Measurements from ENCODE around the gene XKR8.

The XKR8 gene, protein sequence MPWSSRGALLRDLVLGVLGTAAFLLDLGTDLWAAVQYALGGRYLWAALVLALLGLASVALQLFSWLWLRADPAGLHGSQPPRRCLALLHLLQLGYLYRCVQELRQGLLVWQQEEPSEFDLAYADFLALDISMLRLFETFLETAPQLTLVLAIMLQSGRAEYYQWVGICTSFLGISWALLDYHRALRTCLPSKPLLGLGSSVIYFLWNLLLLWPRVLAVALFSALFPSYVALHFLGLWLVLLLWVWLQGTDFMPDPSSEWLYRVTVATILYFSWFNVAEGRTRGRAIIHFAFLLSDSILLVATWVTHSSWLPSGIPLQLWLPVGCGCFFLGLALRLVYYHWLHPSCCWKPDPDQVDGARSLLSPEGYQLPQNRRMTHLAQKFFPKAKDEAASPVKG

GRCh38 chr1:27959792-27960603 lies at the start of gene XKR8:
TSS of gene XKR8 (plus strand) at chr1:27959973. CDS start at chr1:27960070, 97 bp downstream.
- DNase-seq = peak; percentile 83

DNA sequence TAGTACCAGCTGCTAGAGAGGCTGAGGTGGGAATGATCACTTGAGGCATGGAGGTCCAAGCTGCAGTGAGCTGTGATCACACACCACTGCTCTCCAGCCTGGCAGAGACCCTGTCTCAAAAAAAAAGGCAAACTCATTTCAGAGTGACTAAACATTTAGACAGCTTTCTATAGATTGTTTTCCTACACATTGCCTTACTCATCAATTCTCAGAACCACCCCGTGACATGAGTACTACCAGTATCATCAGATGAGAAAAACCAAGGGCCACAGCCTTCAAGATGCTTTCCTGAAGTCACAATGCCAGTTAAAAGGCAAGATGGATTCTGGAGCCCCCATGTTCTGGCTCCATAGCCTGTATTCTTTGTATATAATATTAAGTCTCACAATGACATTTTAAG lies 47.3 kb upstream of the XKR8 start:
- DNase-seq = no peak

GRCh38 chr1:27915082-27915575 lies 44.6 kb upstream of the XKR8 start:
- no peak for DNase-seq

DNA sequence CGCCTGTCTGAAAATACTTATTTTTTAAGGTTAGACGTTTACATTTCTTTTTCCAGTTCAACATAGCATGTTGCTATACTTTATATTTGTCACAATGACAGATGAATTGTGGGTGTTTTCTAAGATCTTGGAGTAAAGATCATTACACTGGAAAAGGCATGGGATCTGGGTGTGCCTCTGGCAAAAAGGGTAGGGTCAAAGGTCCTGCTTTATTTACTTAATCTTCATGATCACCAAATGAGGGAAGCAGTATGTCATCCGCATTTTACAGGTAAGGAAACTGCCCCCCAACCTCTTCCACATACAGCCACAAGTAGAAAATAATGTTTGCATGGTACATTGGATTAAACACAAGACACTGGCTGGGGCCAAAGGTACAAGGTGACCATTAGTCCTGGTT lies 37.5 kb upstream of the XKR8 start:
- DNase-seq = no peak

GRCh38 chr1:27928216-27928954 lies 31.4 kb upstream of the XKR8 start:
- DNase-seq = no peak

DNA sequence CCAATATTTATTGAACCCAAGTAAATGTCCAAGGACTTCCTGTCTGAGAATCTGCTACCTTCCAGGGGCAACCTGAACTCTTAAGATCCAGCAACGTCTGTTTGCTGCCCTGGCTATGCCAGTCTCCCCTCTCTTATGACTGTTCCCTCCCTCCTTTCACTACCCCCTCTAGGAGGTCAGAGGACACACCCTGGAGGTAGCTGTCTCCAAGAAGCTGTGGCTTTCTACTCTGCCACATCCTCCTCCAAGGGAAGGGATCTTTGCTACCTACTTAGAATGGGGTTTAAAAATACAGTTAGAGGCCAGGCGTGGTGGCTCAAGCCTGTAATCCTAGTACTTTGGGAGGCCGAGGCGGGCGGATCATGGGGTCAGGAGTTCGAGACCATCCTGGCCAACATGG lies 28.6 kb upstream of the XKR8 start:
- no peak for DNase-seq

GRCh38 chr1:27931759-27932158 lies 28.0 kb upstream of the XKR8 start:
- no peak for DNase-seq

DNA sequence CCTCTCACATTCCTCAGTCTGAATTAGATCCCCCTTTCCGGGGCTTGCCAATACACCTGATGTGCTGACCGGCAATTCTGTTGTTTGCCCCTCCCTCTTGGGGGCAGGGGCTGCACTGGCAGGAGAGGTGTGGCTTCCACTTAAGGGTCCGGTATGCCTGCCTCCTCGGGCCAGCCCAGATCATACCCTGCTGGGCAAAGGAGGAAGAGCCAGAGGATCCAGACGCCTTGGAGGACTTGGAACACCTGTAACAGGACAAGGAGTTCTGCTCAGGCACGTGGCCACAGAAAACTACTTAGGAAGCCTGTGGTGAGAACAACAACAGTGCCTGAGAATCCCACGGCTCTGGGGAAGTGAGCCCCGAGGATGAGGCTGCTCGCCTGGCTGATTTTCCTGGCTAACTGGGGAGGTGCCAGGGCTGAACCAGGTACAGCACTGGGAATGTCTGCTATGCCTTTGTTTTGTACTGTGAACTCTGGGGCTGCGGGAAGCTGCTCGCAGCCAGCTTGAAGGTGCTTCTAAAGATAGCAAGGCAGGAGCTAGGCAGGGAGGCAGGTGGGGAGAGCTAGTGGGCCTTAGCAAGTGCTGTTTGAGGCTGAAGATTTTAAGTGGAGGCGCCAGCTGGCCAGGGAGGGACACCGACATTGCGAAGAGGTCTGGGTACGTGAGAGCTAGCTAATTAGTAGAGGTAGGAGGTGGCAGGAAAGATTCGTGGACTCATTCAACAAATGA lies 24.8 kb upstream of the XKR8 start, which contains the start of gene SMPDL3B:
SMPDL3B (plus strand) TSS at position 183 of the 732 bp plus-strand sequence; CDS start at position 367, 184 bp downstream.
- no peak for DNase-seq

DNA sequence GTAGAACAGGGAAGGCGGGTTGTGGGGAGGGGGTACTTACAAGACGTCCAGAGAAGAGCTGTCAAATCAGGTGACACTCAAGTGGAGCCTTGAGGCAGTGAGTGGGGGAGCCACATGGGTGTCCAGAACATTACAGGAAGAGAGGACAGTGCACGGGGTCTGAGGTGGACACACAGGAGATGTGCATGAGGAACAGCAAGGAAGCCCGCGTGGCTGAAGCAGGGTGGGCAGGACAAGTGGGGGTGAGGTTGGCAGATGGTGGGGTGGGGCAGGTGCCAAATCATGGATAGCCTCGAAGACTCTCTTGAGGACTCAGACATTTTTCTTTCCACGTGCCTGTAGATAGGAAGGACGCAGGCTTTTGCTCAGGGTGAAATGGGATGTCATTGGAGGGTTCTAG lies 24.1 kb upstream of the XKR8 start:
- no peak for DNase-seq

DNA sequence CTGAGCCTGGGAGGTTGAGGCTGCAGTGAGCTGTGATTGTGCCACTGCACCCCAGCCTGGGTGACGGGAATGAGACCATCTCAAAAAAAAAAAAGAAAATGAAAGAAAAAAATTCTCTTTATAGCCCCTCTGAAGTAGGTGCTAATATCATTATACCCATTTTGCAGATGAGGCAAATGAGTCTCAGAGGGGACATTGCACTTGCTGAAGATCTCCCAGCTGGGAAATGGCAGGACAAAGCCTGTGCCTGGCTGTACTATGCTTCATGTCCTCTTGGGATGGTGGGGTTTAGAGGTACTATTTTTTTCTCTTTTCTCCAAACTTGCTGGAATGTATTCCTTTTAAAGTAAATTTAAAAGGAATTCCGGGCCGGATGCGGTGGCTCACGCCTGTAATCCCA lies 23.4 kb upstream of the XKR8 start:
- no peak for DNase-seq

DNA sequence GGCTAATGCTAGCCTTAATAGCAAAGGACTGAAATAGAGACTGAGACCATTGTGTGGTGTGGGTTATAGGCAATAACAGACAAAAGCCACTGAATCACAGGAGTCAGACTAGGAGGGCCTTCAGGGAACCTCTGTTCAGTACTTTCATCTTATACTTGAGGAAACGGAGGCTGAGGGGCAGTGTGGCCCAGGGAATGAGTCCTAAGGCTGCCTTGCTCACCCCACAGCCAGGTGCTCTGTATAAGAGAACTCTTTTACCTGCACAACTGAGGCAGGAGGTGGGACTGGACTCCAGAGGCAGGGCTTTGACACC lies 22.3 kb upstream of the XKR8 start:
- DNase-seq = no peak

GRCh38 chr1:27938488-27938887 lies 21.3 kb upstream of the XKR8 start:
- DNase-seq = no peak

GRCh38 chr1:27940297-27940696 lies 19.5 kb upstream of the XKR8 start:
- DNase-seq = peak; percentile 73

GRCh38 chr1:27940870-27941560 lies 18.8 kb upstream of the XKR8 start:
- no peak for DNase-seq

GRCh38 chr1:27941671-27942540 lies 17.9 kb upstream of the XKR8 start:
- no peak for DNase-seq

GRCh38 chr1:27945020-27945419 lies 14.8 kb upstream of the XKR8 start:
- no peak for DNase-seq

GRCh38 chr1:27949027-27949426 lies 10.7 kb upstream of the XKR8 start:
- DNase-seq = no peak

GRCh38 chr1:27951396-27951795 lies 8.4 kb upstream of the XKR8 start:
- DNase-seq = no peak

- no peak for DNase-seq
Observed at GRCh38 chr1:27952147-27952546, 7.6 kb upstream of the XKR8 start.

DNA sequence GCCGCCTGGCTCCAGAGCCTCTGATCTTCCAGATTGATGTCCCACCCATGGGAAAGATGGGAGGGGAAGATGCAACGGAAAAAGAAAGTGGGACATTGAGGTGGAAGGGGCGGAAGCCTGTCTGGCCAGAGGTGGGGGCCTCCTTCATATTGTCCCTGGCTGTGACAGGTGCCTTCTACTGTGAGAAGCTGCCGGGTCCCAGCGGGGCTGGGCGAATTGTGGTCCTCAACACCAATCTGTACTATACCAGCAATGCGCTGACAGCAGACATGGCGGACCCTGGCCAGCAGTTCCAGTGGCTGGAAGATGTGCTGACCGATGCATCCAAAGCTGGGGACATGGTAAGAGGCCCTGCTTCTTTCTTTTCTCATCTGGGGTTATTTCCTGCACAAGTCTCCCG lies 5.6 kb upstream of the XKR8 start:
- no peak for DNase-seq

DNA sequence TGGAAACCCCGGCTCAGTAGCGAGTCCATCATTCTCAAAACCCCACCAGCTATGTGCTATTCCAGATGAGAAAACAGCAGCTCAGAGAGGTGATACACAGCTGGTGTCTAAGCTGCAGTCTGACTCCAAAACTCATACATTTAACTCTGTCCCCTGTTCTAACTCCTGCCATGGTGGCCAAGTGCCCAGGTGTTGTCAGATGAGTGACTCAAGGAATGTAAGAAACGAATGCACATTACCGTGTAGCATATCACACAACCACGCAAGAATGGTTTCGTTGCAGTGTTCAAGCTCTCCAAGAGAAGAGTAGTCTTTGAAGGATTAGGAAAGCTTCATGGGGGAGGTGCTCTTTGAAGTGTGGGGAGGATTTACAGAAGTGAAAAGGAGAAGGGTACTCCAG lies 4.7 kb upstream of the XKR8 start:
- no peak for DNase-seq

Data from activated gamma-delta T cell treated with Interleukin-2 at 50 U/mL for 16 hours (primary cell).